Stimulated activated CD8-positive, alpha-beta memory T cell treated with anti-CD3 and anti-CD28 coated beads, Interleukin-7, amount 100 ng/mL, for 48 hours (primary cell): ENCODE data around the gene ZSWIM4.

Source experiments
- DNase-seq, 2 donors: peaks; one replicate each; pipeline ENCODE4 v3.0.0-alpha.2; 2020; ENCODE audit warnings: low read depth in 1 of 2; ENCODE audit errors: extremely low read depth in 1 of 2

The ZSWIM4 gene

DNA sequence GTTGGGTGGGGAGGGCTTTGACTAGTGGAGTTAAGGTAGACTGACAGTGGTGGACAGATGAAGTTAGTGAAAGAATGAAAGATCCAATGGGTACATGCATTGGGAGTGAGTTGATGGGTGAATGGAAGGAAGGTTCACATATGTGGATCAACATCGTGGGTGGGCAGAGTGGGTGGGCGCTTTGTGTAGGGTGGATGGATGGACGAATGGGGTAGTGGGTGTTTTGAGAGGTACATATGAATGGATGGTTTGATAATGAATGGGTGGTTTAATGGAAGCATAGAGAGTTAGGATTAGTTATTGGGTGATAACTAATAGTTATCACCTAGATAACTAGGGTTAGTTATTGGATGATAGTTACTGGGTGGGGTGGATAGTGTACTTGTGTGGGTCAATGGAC, 11.5 kb downstream of the ZSWIM4 start:
- no peak for DNase-seq

GRCh38 chr19:13807421-13808021, 12.3 kb downstream of the ZSWIM4 start:
- no peak for DNase-seq

GRCh38 chr19:13808856-13809255, 13.6 kb downstream of the ZSWIM4 start:
- DNase-seq, result no peak

DNA sequence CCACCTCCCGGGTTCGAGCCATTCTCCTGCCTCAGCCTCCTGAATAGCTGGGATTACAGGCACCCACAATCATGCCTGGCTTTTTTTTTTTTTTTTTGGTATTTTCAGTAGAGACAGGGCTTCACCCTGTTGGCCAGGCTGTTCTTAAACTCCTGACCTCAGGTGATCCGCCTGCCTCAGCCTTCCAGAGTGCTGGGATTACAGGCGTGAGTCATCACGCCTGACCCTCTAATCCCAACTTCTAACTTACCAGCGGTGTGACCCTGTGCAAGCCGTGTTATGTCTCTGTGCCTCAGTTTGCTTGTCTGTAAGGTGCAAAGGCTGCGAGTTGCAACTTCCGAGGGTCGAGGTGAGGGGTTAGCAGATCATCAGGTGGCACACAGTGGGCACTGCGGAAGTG, 17.3 kb downstream of the ZSWIM4 start:
- DNase-seq, result no peak

DNA sequence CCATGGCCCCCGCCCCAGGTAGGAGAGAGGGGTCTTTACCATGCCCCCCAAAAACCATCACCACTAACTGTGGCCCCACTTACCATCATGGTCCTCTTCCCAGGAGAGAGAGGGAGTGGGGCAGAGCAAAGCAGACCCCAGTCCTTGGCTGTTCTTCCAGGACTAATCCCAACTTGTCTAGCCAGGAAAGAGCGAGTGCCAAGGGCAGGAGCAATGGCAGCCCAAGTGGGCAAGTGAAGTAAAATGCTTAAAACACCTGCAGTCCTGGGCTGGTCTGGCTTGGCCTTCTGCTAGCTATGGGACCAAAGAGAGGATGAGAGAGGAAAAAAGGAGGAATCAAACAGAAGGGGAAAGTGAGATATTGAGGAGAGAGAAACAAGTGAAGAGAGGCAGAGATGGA, 17.9 kb downstream of the ZSWIM4 start:
- DNase-seq, result no peak

- no peak for DNase-seq
Observed at GRCh38 chr19:13814550-13814949, 19.3 kb downstream of the ZSWIM4 start.

GRCh38 chr19:13817018-13817614, 21.9 kb downstream of the ZSWIM4 start:
- no peak for DNase-seq

DNA sequence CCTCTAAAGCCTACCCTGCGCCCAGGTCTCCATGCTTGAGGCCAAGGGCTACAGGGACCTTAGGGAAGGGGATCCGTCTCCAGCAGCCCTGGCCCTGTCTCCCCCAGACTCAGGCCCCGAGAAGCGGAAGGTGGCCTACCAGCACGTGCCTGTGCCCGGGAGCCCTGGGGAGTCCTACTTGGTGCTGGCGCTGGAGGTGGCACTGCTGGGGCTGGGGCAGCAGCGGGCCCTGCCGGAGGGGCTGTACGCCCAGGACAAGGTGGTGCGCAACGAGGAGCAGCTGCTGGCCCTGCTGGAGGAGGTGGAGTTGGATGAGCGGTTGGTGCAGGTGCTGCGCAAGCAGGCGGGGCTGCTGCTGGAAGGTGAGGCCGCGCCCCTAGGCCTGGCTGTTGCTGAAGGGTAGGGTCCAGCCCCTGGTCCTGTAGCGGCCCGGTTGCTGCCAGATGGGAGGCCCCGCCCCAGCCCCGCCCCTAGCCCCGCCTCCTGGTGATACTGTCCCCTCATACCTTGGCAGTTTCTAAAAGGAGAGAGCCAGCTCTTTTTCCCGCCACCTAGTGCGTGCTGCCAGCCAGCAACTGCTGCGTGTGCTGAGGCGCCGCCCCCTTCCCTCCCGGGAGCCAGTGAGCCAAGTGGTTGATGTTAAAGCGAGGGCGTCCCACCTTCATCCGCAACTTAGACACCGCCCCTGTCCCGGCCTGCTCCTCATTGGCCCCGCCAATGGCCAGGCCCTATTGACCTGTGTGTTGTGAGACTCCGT, 22.6 kb downstream of the ZSWIM4 start:
- DNase-seq, result no peak

DNA sequence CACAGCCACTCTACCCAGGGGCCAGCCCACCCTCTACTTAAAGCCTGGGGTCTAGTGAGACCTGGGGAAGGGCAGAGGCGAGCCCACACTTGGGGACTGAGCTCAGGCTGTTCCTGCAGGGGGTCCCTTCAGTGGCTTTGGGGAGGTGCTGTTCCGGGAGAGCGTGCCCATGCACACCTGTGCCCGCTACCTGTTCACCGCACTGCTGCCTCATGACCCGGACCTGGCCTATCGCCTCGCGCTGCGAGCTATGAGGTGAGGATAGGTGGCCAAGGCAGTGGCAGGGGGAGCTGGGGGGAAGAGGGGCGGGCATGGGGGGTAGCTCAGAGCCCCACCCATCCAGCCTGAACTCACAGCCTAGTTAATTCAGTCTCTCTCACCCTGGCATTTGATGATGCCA, 24.0 kb downstream of the ZSWIM4 start:
- DNase-seq, result no peak

GRCh38 chr19:13821292-13821691, 26.0 kb downstream of the ZSWIM4 start:
- no peak for DNase-seq

GRCh38 chr19:13823256-13823655, 28.0 kb downstream of the ZSWIM4 start:
- DNase-seq, result no peak

DNA sequence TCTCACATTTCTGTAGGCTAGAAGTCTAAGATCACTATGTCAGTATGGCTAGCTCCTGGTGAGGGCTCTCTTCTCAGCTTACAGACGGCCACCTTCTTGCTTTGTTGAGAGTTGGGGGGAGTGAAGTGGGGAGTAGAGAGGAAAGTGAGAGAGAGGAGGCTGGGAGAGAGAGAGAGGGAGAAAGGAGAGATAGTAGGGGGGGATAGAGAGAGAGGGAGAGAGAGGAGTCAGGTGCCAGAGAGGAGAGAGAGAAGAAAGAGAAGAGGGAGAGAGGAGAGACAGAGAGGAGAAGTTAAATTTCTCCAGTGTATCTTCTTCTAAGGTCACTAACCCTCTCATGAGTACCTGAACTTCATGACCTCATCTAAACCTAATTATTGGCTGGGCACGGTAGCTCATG, 28.7 kb downstream of the ZSWIM4 start:
- DNase-seq, result no peak

DNA sequence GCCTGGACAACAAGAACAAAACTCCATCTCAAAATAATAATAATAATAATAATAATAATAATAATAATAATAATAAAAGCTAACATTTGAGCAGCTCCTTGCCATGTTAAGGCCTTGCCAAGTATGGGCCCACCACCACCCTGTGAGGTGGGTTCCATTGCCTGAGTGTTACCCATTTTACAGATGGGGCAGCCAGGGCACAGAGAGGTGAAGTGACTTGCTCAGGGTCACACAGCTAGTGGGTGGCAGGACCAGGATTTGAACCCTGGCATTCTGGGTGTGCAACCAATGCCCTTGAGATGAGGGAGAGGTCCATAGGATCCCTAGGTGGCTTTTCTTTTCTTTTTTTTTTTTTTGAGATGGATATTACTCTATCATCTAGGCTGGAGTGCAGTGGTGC, 29.5 kb downstream of the ZSWIM4 start:
- no peak for DNase-seq

GRCh38 chr19:13825489-13826441, 30.5 kb downstream of the ZSWIM4 start:
- no peak for DNase-seq

- DNase-seq, result no peak
Observed at GRCh38 chr19:13826652-13827235, 31.5 kb downstream of the ZSWIM4 start.

GRCh38 chr19:13827656-13828055, 32.4 kb downstream of the ZSWIM4 start:
- no peak for DNase-seq

- DNase-seq, result no peak
Observed at GRCh38 chr19:13830114-13830740, 35.0 kb downstream of the ZSWIM4 start.

DNA sequence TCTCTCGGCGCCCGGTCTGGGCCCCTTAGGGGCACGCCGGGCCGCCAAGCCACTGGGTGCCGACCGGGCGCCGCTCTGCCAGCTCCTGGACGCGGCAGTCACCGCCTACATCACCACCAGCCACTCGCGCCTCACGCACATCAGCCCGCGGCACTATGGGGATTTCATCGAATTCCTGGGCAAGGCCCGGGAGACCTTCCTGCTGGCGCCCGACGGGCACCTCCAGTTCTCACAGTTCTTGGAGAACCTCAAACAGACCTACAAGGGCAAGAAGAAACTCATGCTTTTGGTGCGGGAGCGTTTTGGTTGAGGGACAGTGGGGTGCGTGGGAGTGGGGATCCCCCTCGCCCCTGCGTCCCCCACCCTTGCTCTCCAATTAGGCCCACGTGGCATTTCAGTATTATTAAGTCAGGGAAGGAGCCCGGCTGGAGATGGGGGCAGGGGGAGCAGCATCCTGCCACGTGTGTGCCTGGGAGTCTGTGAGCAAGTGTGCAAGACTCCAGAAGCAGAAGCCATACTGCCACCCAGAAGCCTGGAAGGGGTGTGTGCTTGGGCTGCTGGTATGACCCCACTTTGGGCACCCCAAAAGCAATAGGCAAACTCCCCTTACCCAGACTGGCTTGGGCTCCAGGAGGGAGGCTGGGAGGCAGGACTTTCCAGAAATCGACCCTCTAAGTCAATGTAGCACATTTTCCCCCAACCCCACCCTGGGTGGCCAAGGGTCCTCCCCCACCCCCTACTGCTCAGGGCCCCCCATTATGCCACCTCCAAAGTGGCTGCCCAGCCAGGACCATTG, 35.7 kb downstream of the ZSWIM4 start:
- DNase-seq, result no peak
